GM21619 (cell line): ENCODE measurements around the gene AHNAK.
"Not testable (repeated sequence)": the region's sequence is repeated elsewhere in the genome, so short reads cannot be mapped to it uniquely, and the experiment has no call there.

Experiments used
- ATAC-seq: cut with Tn5 transposase; IDR thresholded peaks from one replicate; pipeline ENCODE4 v1.9.1; 2021; ENCODE audit not compliant: unreplicated experiment

AHNAK gene

GRCh38 chr11:62393061-62393611, 153.5 kb downstream of the AHNAK start:
- ATAC-seq = no peak

- ATAC-seq = no peak
These were observed 154.1 kb downstream of the AHNAK start for GRCh38 chr11:62392506-62392905.

GRCh38 chr11:62391642-62392425, 154.8 kb downstream of the AHNAK start:
- ATAC-seq = no peak

GRCh38 chr11:62390722-62391121, 155.9 kb downstream of the AHNAK start:
- no peak for ATAC-seq

- ATAC-seq = no peak
These were observed 156.4 kb downstream of the AHNAK start for GRCh38 chr11:62390237-62390636.

- no peak for ATAC-seq
These were observed 157.6 kb downstream of the AHNAK start for GRCh38 chr11:62388999-62389398.

- no peak for ATAC-seq
These were observed 159.2 kb downstream of the AHNAK start for GRCh38 chr11:62387381-62387780.

GRCh38 chr11:62386083-62386482, 160.5 kb downstream of the AHNAK start:
- not testable (repeated sequence) for ATAC-seq

GRCh38 chr11:62383822-62384221, 162.8 kb downstream of the AHNAK start:
- ATAC-seq = no peak
